HepG2 (cell line): Measurements from ENCODE around the gene ACOXL. TPM values are rescaled to one million over a fixed set of nuclear protein-coding genes. Genes with fewer than 3 reads are reported as not detected.

Experiments used
- ATAC-seq: fragments of 200-7000 bp; cut with Tn5 transposase; 3 replicates; pipeline ENCODE4 v1.9.1; 2020; ENCODE audit warnings: mild to moderate bottlenecking, moderate library complexity
- BruUV-seq: library from RNA; stranded (reverse); fragments of 400-500 nt; replicated peaks from 2 replicates; lab custom pipeline; 2021; lab: Mats Ljungman, UMichigan
- CTCF ChIA-PET: fragments of 300-600 bp; formaldehyde crosslinking; extraction: SDS; loops from one replicate; lab custom pipeline; 2021; ENCODE audit warnings: low total read pairs, inconsistent platforms, low intra/inter-chr PET ratio; lab: Yijun Ruan, JAX
- POLR2A ChIA-PET: fragments of 350-600 bp; sonication (Branson Sonifier 250); formaldehyde crosslinking; loops from one replicate; lab custom pipeline; 2020; ENCODE audit warnings: antibody characterized with exemption, inconsistent platforms; lab: Yijun Ruan, JAX
- DNase-seq: peaks from one replicate; pipeline ENCODE4 v3.0.0-alpha.2; 2015; ENCODE audit warnings: low spot score
- FAIRE-seq: peaks from 3 replicates; lab custom pipeline; 2011; peaks lifted over from hg19 to GRCh38; lab: Jason Lieb, UNC
- H2AFZ ChIP-seq: one replicate; pipeline ENCODE4 v1.6.1; 2011; ENCODE audit warnings: low read length, inconsistent platforms
- H3K27ac ChIP-seq: fragments of 300-600 bp; 3 replicates; pipeline ENCODE4 v1.8.0; 2011; ENCODE audit warnings: mixed run types, mild to moderate bottlenecking, mixed read lengths, low read length, inconsistent platforms; ENCODE audit not compliant: insufficient read depth; ENCODE audit errors: extremely low read length
- H3K27me3 ChIP-seq, 2 experiments: fragments of 200-600 bp in 1 of 2; 2 replicates in 1 of 2; 3 replicates in 1 of 2; pipeline versions ENCODE4 v1.6.0 to v1.8.0; 2011; ENCODE audit warnings: low read length in 2 of 2, mild to moderate bottlenecking in 2 of 2, moderate library complexity in 2 of 2, inconsistent platforms in 1 of 2; ENCODE audit not compliant: insufficient read depth in 2 of 2, control insufficient read depth in 1 of 2
- H3K36me3 ChIP-seq, 2 experiments: fragments of 200-600 bp in 1 of 2; replicated peaks in 1 of 2; 2 replicates in 1 of 2; 3 replicates in 1 of 2; pipeline versions ENCODE4 v1.5.1 to v1.8.0; 2011; ENCODE audit warnings: low read length in 2 of 2, inconsistent platforms in 1 of 2; ENCODE audit not compliant: insufficient read depth in 2 of 2, control insufficient read depth in 1 of 2
- H3K4me1 ChIP-seq: 2 replicates; pipeline ENCODE4 v1.5.1; 2012; ENCODE audit warnings: low read length, inconsistent platforms; ENCODE audit not compliant: insufficient read depth
- H3K4me2 ChIP-seq: 2 replicates; pipeline ENCODE4 v1.6.0; 2011; ENCODE audit warnings: low read depth, low read length, inconsistent platforms
- H3K4me3 ChIP-seq, 3 experiments: fragments of 200-600 bp in 1 of 3; sonication (generic), shearing (Covaris generic) in 1 of 3; replicated peaks in 1 of 3; 2 replicates each; pipeline ENCODE4 v1.5.1; 2011 to 2016; ENCODE audit warnings: low read length in 3 of 3, inconsistent platforms in 2 of 3, low read depth in 2 of 3, mild to moderate bottlenecking in 2 of 3, control low read depth in 1 of 3, mixed read lengths in 1 of 3; ENCODE audit not compliant: insufficient read depth in 1 of 3
- H3K79me2 ChIP-seq: one replicate; pipeline ENCODE4 v1.6.1; 2011; ENCODE audit warnings: low read length, inconsistent platforms; ENCODE audit not compliant: insufficient read depth
- H3K9ac ChIP-seq: 2 replicates; pipeline ENCODE4 v1.6.0; 2011; ENCODE audit warnings: mild to moderate bottlenecking, low read depth, low read length, inconsistent platforms; ENCODE audit not compliant: insufficient read depth
- H3K9me3 ChIP-seq: 2 replicates; pipeline ENCODE4 v1.5.1; 2012; ENCODE audit warnings: mild to moderate bottlenecking, low read length
- H4K20me1 ChIP-seq: 2 replicates; pipeline ENCODE4 v1.6.0; 2011; ENCODE audit warnings: inconsistent platforms, mild to moderate bottlenecking, low read length, moderate library complexity; ENCODE audit not compliant: insufficient read depth
- MAFF ChIP-seq: IDR thresholded peaks from 2 replicates; pipeline ENCODE4 v1.6.1; 2011; ENCODE audit warnings: low read depth, low read length, improper control_type of control experiment
- MAFK ChIP-seq, 2 experiments: IDR thresholded peaks in 1 of 2; conservative IDR thresholded peaks in 1 of 2; 2 replicates each; pipeline ENCODE4 v1.6.1; 2011; ENCODE audit warnings: improper control_type of control experiment in 2 of 2, low read length in 2 of 2
- RFX5 ChIP-seq: IDR thresholded peaks from 2 replicates; pipeline ENCODE4 v1.6.1; 2011; ENCODE audit warnings: low read depth, low read length, improper control_type of control experiment
- U2AF2 ChIP-seq: fragments of 200-400 bp; formaldehyde crosslinking; IDR thresholded peaks from 2 replicates; pipeline ENCODE4 v1.6.1; 2017; ENCODE audit warnings: low read depth, mild to moderate bottlenecking, low read length
- WGBS: methylation state at CpG from one replicate; pipeline ENCODE4 v1.1.6; 2017; ENCODE audit warnings: low lambda C conversion rate; 5-methylcytosine and 5-hydroxymethylcytosine counted together
- in situ Hi-C: cut with HindIII; loops from 2 replicates; pipeline ENCODE4 v1.10.0; 2017; ENCODE audit warnings: low pct_unique_long_range_greater_than_20kb; ENCODE audit not compliant: extremely low pct_ligation_motif_present
- intact Hi-C: fragments of 100-400 bp; cut with micrococcal nuclease; formaldehyde crosslinking; loops from one replicate; pipeline ENCODE4 v1.10.0; 2022; ENCODE audit not compliant: unreplicated experiment
- polyA plus RNA-seq, 8 experiments: library from polyadenylated mRNA; depleted of rRNA in 3 of 8; stranded (reverse) in 7 of 8; unstranded in 1 of 8; fragments of >200 nt; fragmentation: Illumina TruSeq in 4 of 8; extraction: Trizol in 4 of 8; gene quantifications; 2 replicates each; pipeline versions ENCODE4 v1.2.1 to v1.2.3, GENCODE V29; 2011 to 2016; ENCODE audit warnings: low read depth in 4 of 8, missing spikeins in 1 of 8, mixed read lengths in 1 of 8; ENCODE audit not compliant: insufficient read depth in 1 of 8
- total RNA-seq, 5 experiments: library from RNA; depleted of rRNA; stranded (reverse); fragments of >200 nt; fragmentation: Illumina TruSeq; extraction: Trizol; gene quantifications; 2 replicates each; pipeline ENCODE4 v1.2.3, GENCODE V29; 2016; ENCODE audit warnings: low read depth in 1 of 5
- TF ChIP-seq, protein P1 (sequence below): sonication (generic); formaldehyde crosslinking; conservative IDR thresholded peaks from 2 replicates; pipeline ENCODE4 v1.4.0; 2020; ENCODE audit warnings: missing genetic modification reagents

Gene ACOXL
- total and polyA plus RNA-seq, 2 of the 13 experiments (the other 11 are each of a cell fraction or from before 2014, with no cell fraction given): not detected

- Histone ChIP-seq H3K9ac (no peak overlapping the region), H4K20me1 (no peaks in the 10 kb centered on the region), H2AFZ (no peak overlapping the region), H3K4me3 (no peak overlapping the region), H3K27ac (no peak overlapping the region), H3K79me2 (no peaks in the 10 kb centered on the region), H3K27me3 (peaks cover 2 to 30% of the 10 kb centered on the region in 2 experiments; a peak in 3 of 5 replicates), H3K36me3 (no peaks in the 10 kb centered on the region), H3K4me2 (no peak overlapping the region), H3K4me1 (no peaks in the 10 kb centered on the region), H3K9me3 (no peaks in the 10 kb centered on the region)
- ChIA-PET POLR2A (no interaction called here), CTCF (no interaction called here)
- ATAC-seq: no peak
- BruUV-seq: no TSS peak
- WGBS: 40% methylated on average over 2 of the region's 2 CpGs
- DNase-seq: no peak
- FAIRE-seq: no peak
- in situ Hi-C loops (no loop called here), intact Hi-C loops (no loop called here)
- TF ChIP-seq MAFF (peak; percentile 55), RFX5 (no peak), MAFK (conservative IDR thresholded peaks at IDR 0.05 in 1 of 2, IDR thresholded peaks at IDR 0.05 in 1 of 2; ENCODE audit: low read length in 2 of 2) (peak; percentile 59 to 74), U2AF2 (no peak)
- TF ChIP-seq, all 625 proteins: peak for 2
Observed at GRCh38 chr2:110955045-110955444, 222.7 kb downstream of the ACOXL start.

DNA sequence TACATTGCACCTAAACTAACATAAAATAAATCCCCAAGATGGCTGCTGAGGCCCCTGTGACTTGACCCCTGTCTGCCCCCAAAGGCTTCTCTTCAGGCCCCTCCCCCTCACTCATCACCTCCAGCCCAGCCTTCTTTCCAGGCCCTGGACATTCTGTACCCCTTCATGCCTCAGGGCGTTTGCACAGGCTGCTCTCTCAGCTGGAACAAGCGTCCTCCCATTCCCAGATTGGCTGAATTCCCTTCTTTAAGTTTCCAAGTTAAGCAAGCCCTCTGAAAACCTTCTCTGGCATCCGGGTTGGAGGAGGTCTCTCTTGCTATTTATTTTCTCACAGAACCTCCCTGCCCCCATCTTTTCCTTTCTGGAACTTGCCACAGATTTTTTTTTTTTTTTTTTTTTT is 223.2 kb downstream of the ACOXL start:
- no peaks in the 10 kb centered on the region for H4K20me1 ChIP-seq
- H3K4me2 ChIP-seq: no peak overlapping the region
- TF ChIP-seq, protein P1, sequence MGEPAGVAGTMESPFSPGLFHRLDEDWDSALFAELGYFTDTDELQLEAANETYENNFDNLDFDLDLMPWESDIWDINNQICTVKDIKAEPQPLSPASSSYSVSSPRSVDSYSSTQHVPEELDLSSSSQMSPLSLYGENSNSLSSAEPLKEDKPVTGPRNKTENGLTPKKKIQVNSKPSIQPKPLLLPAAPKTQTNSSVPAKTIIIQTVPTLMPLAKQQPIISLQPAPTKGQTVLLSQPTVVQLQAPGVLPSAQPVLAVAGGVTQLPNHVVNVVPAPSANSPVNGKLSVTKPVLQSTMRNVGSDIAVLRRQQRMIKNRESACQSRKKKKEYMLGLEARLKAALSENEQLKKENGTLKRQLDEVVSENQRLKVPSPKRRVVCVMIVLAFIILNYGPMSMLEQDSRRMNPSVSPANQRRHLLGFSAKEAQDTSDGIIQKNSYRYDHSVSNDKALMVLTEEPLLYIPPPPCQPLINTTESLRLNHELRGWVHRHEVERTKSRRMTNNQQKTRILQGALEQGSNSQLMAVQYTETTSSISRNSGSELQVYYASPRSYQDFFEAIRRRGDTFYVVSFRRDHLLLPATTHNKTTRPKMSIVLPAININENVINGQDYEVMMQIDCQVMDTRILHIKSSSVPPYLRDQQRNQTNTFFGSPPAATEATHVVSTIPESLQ (CRISPR knock-in tag): no peak
- H3K36me3 ChIP-seq: no peaks in the 10 kb centered on the region
- ChIA-PET POLR2A (no interaction called here), CTCF (no interaction called here)
- ATAC-seq: no peak
- FAIRE-seq: no peak
- H3K4me1 ChIP-seq: no peaks in the 10 kb centered on the region
- WGBS: 5% methylated on average over 3 of the region's 3 CpGs
- no TSS peak for BruUV-seq
- no peak overlapping the region for H3K9ac ChIP-seq
- intact Hi-C loops (no loop called here), in situ Hi-C loops (no loop called here)
- peaks cover 2 to 34% of the 10 kb centered on the region in 2 experiments; a peak in 3 of 5 replicates for H3K27me3 ChIP-seq
- H3K79me2 ChIP-seq: no peaks in the 10 kb centered on the region
- H3K9me3 ChIP-seq: no peaks in the 10 kb centered on the region
- H3K4me3 ChIP-seq: no peak overlapping the region
- no peak for DNase-seq
- H3K27ac ChIP-seq: no peak overlapping the region
- H2AFZ ChIP-seq: no peak overlapping the region
